MM.1S (cell line): ENCODE data around the gene YDJC.

ENCODE experiments used
- EZH2 ChIP-seq: fragments of 300-600 bp; sonication (generic); optimal IDR thresholded peaks from 2 replicates; pipeline ENCODE3; 2017; ENCODE audit warnings: low read depth, mild to moderate bottlenecking, antibody characterized with exemption, low read length, mixed read lengths
- EZH2phosphoT487 ChIP-seq: fragments of 300-600 bp; sonication (generic); IDR thresholded peaks from 2 replicates; pipeline ENCODE4 v1.6.1; 2018; ENCODE audit warnings: antibody characterized with exemption, low read length
- TF ChIP-seq, protein P1 (sequence below): fragments of 300-600 bp; sonication (generic); IDR thresholded peaks from 2 replicates; pipeline ENCODE4 v1.5.1; 2016; ENCODE audit warnings: antibody characterized with exemption, low read length, mixed read lengths

GRCh38 chr22:21660904-21661303, 31.1 kb upstream of the YDJC start:
- TF ChIP-seq, protein P1, sequence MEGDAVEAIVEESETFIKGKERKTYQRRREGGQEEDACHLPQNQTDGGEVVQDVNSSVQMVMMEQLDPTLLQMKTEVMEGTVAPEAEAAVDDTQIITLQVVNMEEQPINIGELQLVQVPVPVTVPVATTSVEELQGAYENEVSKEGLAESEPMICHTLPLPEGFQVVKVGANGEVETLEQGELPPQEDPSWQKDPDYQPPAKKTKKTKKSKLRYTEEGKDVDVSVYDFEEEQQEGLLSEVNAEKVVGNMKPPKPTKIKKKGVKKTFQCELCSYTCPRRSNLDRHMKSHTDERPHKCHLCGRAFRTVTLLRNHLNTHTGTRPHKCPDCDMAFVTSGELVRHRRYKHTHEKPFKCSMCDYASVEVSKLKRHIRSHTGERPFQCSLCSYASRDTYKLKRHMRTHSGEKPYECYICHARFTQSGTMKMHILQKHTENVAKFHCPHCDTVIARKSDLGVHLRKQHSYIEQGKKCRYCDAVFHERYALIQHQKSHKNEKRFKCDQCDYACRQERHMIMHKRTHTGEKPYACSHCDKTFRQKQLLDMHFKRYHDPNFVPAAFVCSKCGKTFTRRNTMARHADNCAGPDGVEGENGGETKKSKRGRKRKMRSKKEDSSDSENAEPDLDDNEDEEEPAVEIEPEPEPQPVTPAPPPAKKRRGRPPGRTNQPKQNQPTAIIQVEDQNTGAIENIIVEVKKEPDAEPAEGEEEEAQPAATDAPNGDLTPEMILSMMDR: no peak
- no peak for TF ChIP-seq EZH2
- TF ChIP-seq EZH2phosphoT487: no peak
